Trophoblast cell (in vitro differentiated cells and primary cell): ENCODE measurements around the gene RIOK3.
A peak's percentile ranks its signal among the peaks of the same experiment; 100 is the strongest.

Experiments
- DNase-seq, 2 donors: peaks; one replicate each; pipeline ENCODE4 v3.0.0-alpha.2; 2016
- H2AFZ ChIP-seq: 2 replicates; pipeline ENCODE4 v1.6.1; 2013; ENCODE audit warnings: low read length, moderate library complexity, mild to moderate bottlenecking; ENCODE audit not compliant: insufficient read depth, poor library complexity
- H2AK5ac ChIP-seq: 2 replicates; pipeline ENCODE4 v1.6.1; 2013; ENCODE audit warnings: mild to moderate bottlenecking, low read length
- H2BK120ac ChIP-seq: 2 replicates; pipeline ENCODE4 v1.6.1; 2013; ENCODE audit warnings: low read length, mild to moderate bottlenecking, moderate library complexity; ENCODE audit not compliant: insufficient read depth, poor library complexity
- H2BK12ac ChIP-seq: 2 replicates; pipeline ENCODE4 v1.6.1; 2013; ENCODE audit warnings: mild to moderate bottlenecking, low read length, moderate library complexity
- H2BK5ac ChIP-seq: 2 replicates; pipeline ENCODE4 v1.6.1; 2013; ENCODE audit warnings: low read length, low read depth, moderate library complexity, mild to moderate bottlenecking; ENCODE audit not compliant: poor library complexity
- H3K14ac ChIP-seq: 2 replicates; pipeline ENCODE4 v1.6.1; 2013; ENCODE audit warnings: mild to moderate bottlenecking, low read length
- H3K18ac ChIP-seq: 2 replicates; pipeline ENCODE4 v1.6.1; 2013; ENCODE audit warnings: mild to moderate bottlenecking, low read length
- H3K23ac ChIP-seq: 2 replicates; pipeline ENCODE4 v1.6.1; 2013; ENCODE audit warnings: low read length
- H3K27ac ChIP-seq: 2 replicates; pipeline ENCODE4 v1.5.1; 2013; ENCODE audit warnings: low read depth, mild to moderate bottlenecking, inconsistent platforms, low read length, moderate library complexity
- H3K27me3 ChIP-seq: 2 replicates; pipeline ENCODE4 v1.6.1; 2013; ENCODE audit warnings: inconsistent platforms, mild to moderate bottlenecking, low read length, moderate library complexity; ENCODE audit not compliant: insufficient read depth
- H3K36me3 ChIP-seq, 2 experiments: 1 replicate in 1 of 2; 2 replicates in 1 of 2; pipeline ENCODE4 v1.6.1; 2013; ENCODE audit warnings: low read length in 2 of 2, mild to moderate bottlenecking in 2 of 2, moderate library complexity in 1 of 2; ENCODE audit not compliant: insufficient read depth in 2 of 2, control insufficient read depth in 1 of 2
- H3K4ac ChIP-seq: 2 replicates; pipeline ENCODE4 v1.6.1; 2013; ENCODE audit warnings: low read depth, mild to moderate bottlenecking, low read length, moderate library complexity
- H3K4me1 ChIP-seq, 2 experiments: 1 replicate in 1 of 2; 2 replicates in 1 of 2; pipeline ENCODE4 v1.6.1; 2013; ENCODE audit warnings: low read length in 2 of 2, mild to moderate bottlenecking in 2 of 2, moderate library complexity in 1 of 2; ENCODE audit not compliant: insufficient read depth in 2 of 2, control insufficient read depth in 1 of 2
- H3K4me2 ChIP-seq: 2 replicates; pipeline ENCODE4 v1.6.1; 2013; ENCODE audit warnings: inconsistent platforms, mild to moderate bottlenecking, low read length, moderate library complexity
- H3K4me3 ChIP-seq: 2 replicates; pipeline ENCODE4 v1.5.1; 2013; ENCODE audit warnings: mild to moderate bottlenecking, low read depth, low read length, inconsistent platforms
- H3K79me1 ChIP-seq: one replicate; pipeline ENCODE4 v1.6.1; 2013; ENCODE audit warnings: low read length
- H3K79me2 ChIP-seq: 2 replicates; pipeline ENCODE4 v1.6.1; 2013; ENCODE audit warnings: low read length, mild to moderate bottlenecking; ENCODE audit not compliant: control insufficient read depth, insufficient read depth, poor library complexity
- H3K9ac ChIP-seq: 2 replicates; pipeline ENCODE4 v1.6.1; 2013; ENCODE audit warnings: mild to moderate bottlenecking, low read length
- H3K9me3 ChIP-seq: 2 replicates; pipeline ENCODE4 v1.6.1; 2013; ENCODE audit warnings: low read depth, mild to moderate bottlenecking, control low read depth, inconsistent platforms, low read length; ENCODE audit not compliant: insufficient read depth
- H4K12ac ChIP-seq: 2 replicates; pipeline ENCODE4 v1.6.1; 2013; ENCODE audit warnings: low read depth, mild to moderate bottlenecking, low read length, moderate library complexity
- H4K8ac ChIP-seq: 2 replicates; pipeline ENCODE4 v1.6.1; 2013; ENCODE audit warnings: low read depth, mild to moderate bottlenecking, low read length, moderate library complexity
- H4K91ac ChIP-seq: one replicate; pipeline ENCODE4 v1.6.1; 2013; ENCODE audit warnings: low read depth, mild to moderate bottlenecking, low read length, moderate library complexity
- whole genome bisulfite sequencing: extraction: QIAGEN DNeasy Blood & Tissue Kit; methylation state at CpG from one replicate; pipeline ENCODE4 v1.1.7; 2013; ENCODE audit warnings: missing lambda C conversion rate; ENCODE audit not compliant: insufficient read length, insufficient coverage; ENCODE audit errors: extremely low coverage; 5-methylcytosine and 5-hydroxymethylcytosine counted together

Gene RIOK3

GRCh38 chr18:23515911-23516546, 62.9 kb downstream of the RIOK3 start:
- no CpG with 5 or more reads among the region's 17 CpGs for WGBS
- no peak overlapping the region for H3K4me3 ChIP-seq

GRCh38 chr18:23519734-23520133, 66.6 kb downstream of the RIOK3 start:
- Histone ChIP-seq H3K79me1 (no peaks in the 10 kb centered on the region), H2BK120ac (no peak overlapping the region), H3K14ac (no peak overlapping the region), H3K4me1 (no peaks in the 10 kb centered on the region), H4K91ac (no peak overlapping the region), H3K27ac (no peak overlapping the region), H3K79me2 (no peaks in the 10 kb centered on the region), H3K9ac (no peak overlapping the region), H3K18ac (no peak overlapping the region), H2AK5ac (no peak overlapping the region), H3K4ac (no peak overlapping the region), H3K4me3 (no peak overlapping the region), H4K8ac (no peak overlapping the region), H2BK12ac (no peak overlapping the region), H3K36me3 (peaks cover 41 to 47% of the 10 kb centered on the region in 2 experiments), H4K12ac (no peak overlapping the region), H3K27me3 (no peaks in the 10 kb centered on the region), H2AFZ (no peak overlapping the region), H3K23ac (no peak overlapping the region), H3K4me2 (no peak overlapping the region), H2BK5ac (no peak overlapping the region), H3K9me3 (no peaks in the 10 kb centered on the region)
- DNase-seq = peak; percentile 92 to 97
- WGBS = no CpG with 5 or more reads among the region's 4 CpGs

More at GRCh38 chr18:23515911-23516546, 62.9 kb downstream of the RIOK3 start:
- Histone ChIP-seq H3K79me1 (no peaks in the 10 kb centered on the region), H3K18ac (no peak overlapping the region), H3K4ac (no peak overlapping the region), H2BK5ac (no peak overlapping the region), H2AK5ac (no peak overlapping the region), H2BK120ac (no peak overlapping the region), H4K91ac (no peak overlapping the region), H4K8ac (no peak overlapping the region), H3K9me3 (no peaks in the 10 kb centered on the region), H3K14ac (no peak overlapping the region), H3K36me3 (peaks cover 21 to 26% of the 10 kb centered on the region in 2 experiments), H3K23ac (no peak overlapping the region), H3K4me2 (no peak overlapping the region), H3K9ac (no peak overlapping the region), H3K4me1 (no peaks in the 10 kb centered on the region), H4K12ac (no peak overlapping the region), H2AFZ (no peak overlapping the region), H2BK12ac (no peak overlapping the region), H3K79me2 (no peaks in the 10 kb centered on the region), H3K27ac (no peak overlapping the region), H3K27me3 (no peaks in the 10 kb centered on the region)
- DNase-seq = peak; percentile 81 to 97

GRCh38 chr18:23521271-23521670, 68.2 kb downstream of the RIOK3 start:
- Histone ChIP-seq H2BK12ac (no peak overlapping the region), H3K23ac (no peak overlapping the region), H4K8ac (no peak overlapping the region), H4K91ac (no peak overlapping the region), H3K9ac (no peak overlapping the region), H3K9me3 (no peaks in the 10 kb centered on the region), H2BK5ac (no peak overlapping the region), H3K4me1 (peaks cover 2 to 4% of the 10 kb centered on the region in 2 experiments), H3K79me2 (no peaks in the 10 kb centered on the region), H3K27ac (no peak overlapping the region), H3K14ac (no peak overlapping the region), H2AFZ (no peak overlapping the region), H3K4ac (no peak overlapping the region), H3K18ac (no peak overlapping the region), H4K12ac (no peak overlapping the region), H3K36me3 (peaks cover 39 to 52% of the 10 kb centered on the region in 2 experiments), H3K4me3 (no peak overlapping the region), H3K27me3 (no peaks in the 10 kb centered on the region), H2AK5ac (no peak overlapping the region), H3K4me2 (no peak overlapping the region), H3K79me1 (no peaks in the 10 kb centered on the region), H2BK120ac (no peak overlapping the region)
- WGBS = no CpG with 5 or more reads among the region's 7 CpGs
- DNase-seq = peak; percentile 29 to 74

GRCh38 chr18:23521907-23522306, 68.8 kb downstream of the RIOK3 start:
- H3K79me2 ChIP-seq = no peaks in the 10 kb centered on the region
- no CpG with 5 or more reads among the region's 7 CpGs for WGBS
- no peak overlapping the region for H2AFZ ChIP-seq
- no peak overlapping the region for H3K4me2 ChIP-seq
- H3K27me3 ChIP-seq = no peaks in the 10 kb centered on the region
- H3K27ac ChIP-seq = no peak overlapping the region
- no peak overlapping the region for H4K91ac ChIP-seq
- H3K23ac ChIP-seq = no peak overlapping the region
- no peak overlapping the region for H4K8ac ChIP-seq
- H2BK120ac ChIP-seq = no peak overlapping the region
- no peak overlapping the region for H3K4me3 ChIP-seq
- no peak overlapping the region for H3K4ac ChIP-seq
- no peak overlapping the region for H3K14ac ChIP-seq
- no peaks in the 10 kb centered on the region for H3K79me1 ChIP-seq
- peaks cover 35 to 53% of the 10 kb centered on the region in 2 experiments for H3K36me3 ChIP-seq
- H3K18ac ChIP-seq = no peak overlapping the region
- no peak for DNase-seq
- no peak overlapping the region for H2BK5ac ChIP-seq
- H3K9ac ChIP-seq = no peak overlapping the region
- H3K4me1 ChIP-seq = peaks cover 7 to 10% of the 10 kb centered on the region in 2 experiments
- H4K12ac ChIP-seq = no peak overlapping the region
- no peaks in the 10 kb centered on the region for H3K9me3 ChIP-seq
- no peak overlapping the region for H2AK5ac ChIP-seq
- H2BK12ac ChIP-seq = no peak overlapping the region
